Motor neuron (in vitro differentiated cells): ENCODE results near the gene RAPGEF5. TPM values are rescaled to one million over a fixed set of nuclear protein-coding genes. Genes with fewer than 3 reads are reported as not detected.
A peak's percentile ranks its signal among the peaks of the same experiment; 100 is the strongest.

Experiments
- ATAC-seq, 8 experiments: fragments of 200-7000 bp; cut with Tn5 transposase; replicated peaks in 6 of 8; 2 replicates each; pipeline ENCODE4 v1.8.0; 2021; ENCODE audit warnings: mild to moderate bottlenecking in 8 of 8, moderate library complexity in 8 of 8
- H3K27ac ChIP-seq, 2 donors: fragments of 250-450 bp; sonication (Bioruptor Pico); 2 replicates each; pipeline ENCODE4 v1.9.0; 2021; ENCODE audit warnings: antibody characterized with exemption in 2 of 2, mild to moderate bottlenecking in 2 of 2, moderate library complexity in 1 of 2
- H3K4me1 ChIP-seq, 2 donors: fragments of 250-450 bp; sonication (Bioruptor Pico); replicated peaks in 1 of 2; 2 replicates each; pipeline ENCODE4 v1.6.1; 2021; ENCODE audit warnings: antibody characterized with exemption in 2 of 2, mild to moderate bottlenecking in 2 of 2, moderate library complexity in 1 of 2
- H3K4me3 ChIP-seq, 5 donors: fragments of 250-450 bp; sonication (Bioruptor Pico); 2 replicates each; pipeline ENCODE4 v1.9.0; 2021; ENCODE audit warnings: antibody characterized with exemption in 5 of 5, mild to moderate bottlenecking in 5 of 5, moderate library complexity in 4 of 5
- WGBS, 10 experiments: fragments of 450-650 bp; shearing (Covaris generic); methylation state at CpG; one replicate each; pipeline ENCODE4 v1.0.0; 2022; 5-methylcytosine and 5-hydroxymethylcytosine counted together
- in situ Hi-C, 9 experiments: fragments of 400-800 bp; cut with MboI; loops; one replicate each; pipeline ENCODE4 v1.15.0; 2021; ENCODE audit warnings: low sequenced_read_pairs in 9 of 9, low pct_unique_long_range_greater_than_20kb in 2 of 9; ENCODE audit not compliant: unreplicated experiment in 9 of 9
- total RNA-seq, 8 experiments: library from RNA; unstranded; fragments of 300-600 nt; gene quantifications; 2 replicates each; pipeline versions ENCODE4 v1.2.3 to v1.2.4, GENCODE V29; 2022

Gene RAPGEF5
- 10 to 100 TPM in 5 of 8 experiments, 1 to 10 TPM in 3; 4.6 to 22.2 (median 14.2) TPM for total RNA-seq

- peaks cover 7 to 9% of the 10 kb centered on the region in 2 donors for H3K4me1 ChIP-seq
- H3K27ac ChIP-seq = no peak within 1 kb of the TSS
- WGBS, 10 experiments = 3% methylated on average over 18 of the region's 95 CpGs; no CpG with 5 or more reads in 9 of the 10 experiments
- peak; percentile 68 to 88 (median 80) for ATAC-seq
- peak within 1 kb of the TSS; percentile 37 to 53 (median 50) for H3K4me3 ChIP-seq
- in situ Hi-C loops = no loop called here
Measured at GRCh38 chr7:22356701-22357310, at the start of gene RAPGEF5. RAPGEF5 (minus strand) TSS chr7:22357154; CDS start chr7:22357060, 94 bp downstream.

- 50 to 100% (median 93%) methylated on average over 1 to 4 of the region's 4 CpGs; no CpG with 5 or more reads in 3 of the 10 experiments for WGBS, 10 experiments
- Histone ChIP-seq H3K4me3 (no peak overlapping the region), H3K4me1 (no peaks in the 10 kb centered on the region), H3K27ac (no peak overlapping the region)
- ATAC-seq = peak in 1 of 8 experiments; percentile 19
- in situ Hi-C loops = no loop called here
Measured at GRCh38 chr7:22406715-22407114, 49.8 kb upstream of the RAPGEF5 start.

- H3K27ac ChIP-seq = no peak overlapping the region
- H3K4me1 ChIP-seq = no peaks in the 10 kb centered on the region
- in situ Hi-C loops = no loop called here
- H3K4me3 ChIP-seq = no peak overlapping the region
- WGBS, 10 experiments = 30 to 100% (median 89%) methylated on average over 1 to 3 of the region's 3 CpGs; no CpG with 5 or more reads in 2 of the 10 experiments
- ATAC-seq = no peak
Measured at GRCh38 chr7:22404421-22405023, 47.6 kb upstream of the RAPGEF5 start.

- H3K4me3 ChIP-seq = no peak overlapping the region
- WGBS, 10 experiments = 60 to 100% (median 89%) methylated on average over 1 to 2 of the region's 2 CpGs
- H3K4me1 ChIP-seq = no peaks in the 10 kb centered on the region
- no peak overlapping the region for H3K27ac ChIP-seq
- ATAC-seq = no peak
- in situ Hi-C loops = no loop called here
Measured at GRCh38 chr7:22403344-22403743, 46.4 kb upstream of the RAPGEF5 start.

- ATAC-seq = no peak
- no peak overlapping the region for H3K4me3 ChIP-seq
- no peak overlapping the region for H3K27ac ChIP-seq
- 17 to 100% (median 80%) methylated on average over 1 of the region's 2 CpGs; no CpG with 5 or more reads in 5 of the 10 experiments for WGBS, 10 experiments
- in situ Hi-C loops = no loop called here
- no peaks in the 10 kb centered on the region for H3K4me1 ChIP-seq
Measured at GRCh38 chr7:22402250-22402649, 45.3 kb upstream of the RAPGEF5 start.

- WGBS, 10 experiments = 33 to 100% (median 83%) methylated on average over 1 to 3 of the region's 3 CpGs; no CpG with 5 or more reads in 2 of the 10 experiments
- ATAC-seq = no peak
- in situ Hi-C loops = no loop called here
- H3K4me3 ChIP-seq = no peak overlapping the region
- no peak overlapping the region for H3K27ac ChIP-seq
- no peaks in the 10 kb centered on the region for H3K4me1 ChIP-seq
Measured at GRCh38 chr7:22400936-22401553, 44.1 kb upstream of the RAPGEF5 start.

GRCh38 chr7:22400150-22400814 is 43.3 kb upstream of the RAPGEF5 start:
- ATAC-seq = no peak
- in situ Hi-C loops = no loop called here
- Histone ChIP-seq H3K27ac (no peak overlapping the region), H3K4me1 (no peaks in the 10 kb centered on the region), H3K4me3 (no peak overlapping the region)
- 40 to 100% (median 81%) methylated on average over 1 to 9 of the region's 10 CpGs for WGBS, 10 experiments

- in situ Hi-C loops = no loop called here
- H3K27ac ChIP-seq = no peak overlapping the region
- H3K4me3 ChIP-seq = no peak overlapping the region
- no peak for ATAC-seq
- H3K4me1 ChIP-seq = no peaks in the 10 kb centered on the region
- WGBS, 10 experiments = 29 to 100% (median 80%) methylated on average over 1 to 2 of the region's 2 CpGs; no CpG with 5 or more reads in 1 of the 10 experiments
Measured at GRCh38 chr7:22399546-22399945, 42.6 kb upstream of the RAPGEF5 start.

- Histone ChIP-seq H3K4me1 (no peaks in the 10 kb centered on the region), H3K27ac (no peak overlapping the region), H3K4me3 (no peak overlapping the region)
- ATAC-seq = no peak
- in situ Hi-C loops = no loop called here
Measured at GRCh38 chr7:22399091-22399490, 42.1 kb upstream of the RAPGEF5 start.

GRCh38 chr7:22397981-22398380 is 41.0 kb upstream of the RAPGEF5 start:
- no peak for ATAC-seq
- 21 to 92% (median 81%) methylated on average over 1 to 5 of the region's 5 CpGs for WGBS, 10 experiments
- in situ Hi-C loops = no loop called here
- Histone ChIP-seq H3K4me1 (no peaks in the 10 kb centered on the region), H3K27ac (no peak overlapping the region), H3K4me3 (no peak overlapping the region)

GRCh38 chr7:22395222-22395621 is 38.3 kb upstream of the RAPGEF5 start:
- Histone ChIP-seq H3K27ac (no peak overlapping the region), H3K4me3 (no peak overlapping the region), H3K4me1 (no peaks in the 10 kb centered on the region)
- WGBS, 10 experiments = 40% methylated on average over 1 of the region's 6 CpGs; no CpG with 5 or more reads in 9 of the 10 experiments
- in situ Hi-C loops = no loop called here
- no peak for ATAC-seq

- 0 to 100% (median 87%) methylated on average over 1 to 3 of the region's 3 CpGs; no CpG with 5 or more reads in 1 of the 10 experiments for WGBS, 10 experiments
- no peak for ATAC-seq
- in situ Hi-C loops = no loop called here
- no peak overlapping the region for H3K4me3 ChIP-seq
- no peak overlapping the region for H3K27ac ChIP-seq
- no peaks in the 10 kb centered on the region for H3K4me1 ChIP-seq
Measured at GRCh38 chr7:22394739-22395138, 37.8 kb upstream of the RAPGEF5 start.
